KMS-11 (cell line): Measurements from ENCODE around the gene DDX49.

Experiments used
- H2AFZ ChIP-seq: fragments of 200-600 bp; sonication (generic); 2 replicates; pipeline ENCODE4 v1.6.1; 2016; ENCODE audit warnings: antibody characterized with exemption, mixed run types, low read depth
- H3K27ac ChIP-seq: fragments of 200-600 bp; sonication (generic); 2 replicates; pipeline ENCODE4 v1.6.1; 2016; ENCODE audit warnings: mild to moderate bottlenecking, mixed run types
- H3K27me3 ChIP-seq: fragments of 200-600 bp; sonication (generic); 2 replicates; pipeline ENCODE4 v1.6.1; 2017; ENCODE audit warnings: mild to moderate bottlenecking, low read depth, mixed run types, moderate library complexity; ENCODE audit not compliant: insufficient read depth
- H3K36me3 ChIP-seq: fragments of 200-600 bp; sonication (generic); 2 replicates; pipeline ENCODE4 v1.6.1; 2017; ENCODE audit warnings: mild to moderate bottlenecking, mixed run types; ENCODE audit not compliant: insufficient read depth
- H3K4me1 ChIP-seq: fragments of 200-600 bp; sonication (generic); 2 replicates; pipeline ENCODE4 v1.6.1; 2016; ENCODE audit warnings: mild to moderate bottlenecking, low read depth, mixed run types; ENCODE audit not compliant: poor library complexity, severe bottlenecking
- H3K4me2 ChIP-seq: fragments of 200-600 bp; sonication (generic); 2 replicates; pipeline ENCODE4 v1.7.0; 2016; ENCODE audit warnings: mild to moderate bottlenecking, mixed run types
- H3K4me3 ChIP-seq: fragments of 200-600 bp; sonication (generic); IDR thresholded peaks from 2 replicates; pipeline ENCODE4 v1.6.1; 2017; ENCODE audit warnings: low read depth, low read length, mixed read lengths; ENCODE audit not compliant: insufficient read depth
- H3K79me2 ChIP-seq: fragments of 200-600 bp; sonication (generic); 2 replicates; pipeline ENCODE4 v1.6.1; 2016; ENCODE audit warnings: low read depth, mixed run types; ENCODE audit not compliant: insufficient read depth
- H3K9ac ChIP-seq: fragments of 200-600 bp; sonication (generic); 2 replicates; pipeline ENCODE4 v1.6.1; 2016; ENCODE audit warnings: mild to moderate bottlenecking, mixed run types
- H4K20me1 ChIP-seq: fragments of 200-600 bp; sonication (generic); 2 replicates; pipeline ENCODE4 v1.6.1; 2016; ENCODE audit warnings: mild to moderate bottlenecking, mixed run types; ENCODE audit not compliant: insufficient read depth
- CTCF ChIP-seq: fragments of 200-600 bp; sonication (generic); conservative IDR thresholded peaks from 2 replicates; pipeline ENCODE4 v1.6.1; 2017; ENCODE audit warnings: low read depth, mild to moderate bottlenecking, antibody characterized with exemption, low read length, moderate library complexity, mixed read lengths

Gene DDX49

GRCh38 chr19:18945297-18945696 is 25.8 kb downstream of the DDX49 start:
- no peaks in the 10 kb centered on the region for H4K20me1 ChIP-seq
- no peak overlapping the region for H3K4me2 ChIP-seq
- no peak overlapping the region for H3K9ac ChIP-seq
- H3K36me3 ChIP-seq: no peaks in the 10 kb centered on the region
- TF ChIP-seq CTCF: no peak
- H3K27me3 ChIP-seq: no peaks in the 10 kb centered on the region
- no peak overlapping the region for H3K27ac ChIP-seq
- no peak overlapping the region for H2AFZ ChIP-seq
- H3K4me3 ChIP-seq: no peak overlapping the region
- H3K4me1 ChIP-seq: peaks cover 40% of the 10 kb centered on the region
- no peaks in the 10 kb centered on the region for H3K79me2 ChIP-seq

GRCh38 chr19:18946335-18946734 is 26.8 kb downstream of the DDX49 start:
- Histone ChIP-seq H3K27me3 (no peaks in the 10 kb centered on the region), H3K9ac (no peak overlapping the region), H3K4me2 (0 out of 2 replicates have a peak overlapping the region, but pooled peaks have one; percentile 24), H3K27ac (no peak overlapping the region), H4K20me1 (no peaks in the 10 kb centered on the region), H3K79me2 (no peaks in the 10 kb centered on the region), H3K4me3 (no peak overlapping the region), H3K36me3 (no peaks in the 10 kb centered on the region), H2AFZ (0 out of 2 replicates have a peak overlapping the region, but pooled peaks have one; percentile 4), H3K4me1 (peaks cover 40% of the 10 kb centered on the region)
- TF ChIP-seq CTCF: no peak

- H3K79me2 ChIP-seq: no peaks in the 10 kb centered on the region
- TF ChIP-seq CTCF: no peak
- H3K27me3 ChIP-seq: no peaks in the 10 kb centered on the region
- no peak overlapping the region for H3K4me3 ChIP-seq
- peak overlapping the region; percentile 24; the same call in 1 of the 2 replicates for H3K4me2 ChIP-seq
- peaks cover 40% of the 10 kb centered on the region for H3K4me1 ChIP-seq
- no peaks in the 10 kb centered on the region for H3K36me3 ChIP-seq
- no peak overlapping the region for H3K27ac ChIP-seq
- H3K9ac ChIP-seq: no peak overlapping the region
- 0 out of 2 replicates have a peak overlapping the region, but pooled peaks have one; percentile 4 for H2AFZ ChIP-seq
- no peaks in the 10 kb centered on the region for H4K20me1 ChIP-seq
Observed at GRCh38 chr19:18946918-18947317, 27.4 kb downstream of the DDX49 start.

- Histone ChIP-seq H3K4me1 (peaks cover 40% of the 10 kb centered on the region), H3K4me2 (peak overlapping the region; percentile 29; the same call in 1 of the 2 replicates), H3K9ac (no peak overlapping the region), H3K4me3 (no peak overlapping the region), H3K27me3 (no peaks in the 10 kb centered on the region), H3K36me3 (no peaks in the 10 kb centered on the region), H3K27ac (no peak overlapping the region), H4K20me1 (no peaks in the 10 kb centered on the region), H2AFZ (no peak overlapping the region), H3K79me2 (no peaks in the 10 kb centered on the region)
- TF ChIP-seq CTCF: no peak
Observed at GRCh38 chr19:18948075-18948975, 28.8 kb downstream of the DDX49 start.
